Measurements from ENCODE around the gene CUL1.

The CUL1 gene

GRCh38 chr7:148719753-148720152 is 21.1 kb downstream of the CUL1 start:
- no peak for DNase-seq

- DNase-seq, result no peak
Observed at GRCh38 chr7:148720472-148720871, 21.8 kb downstream of the CUL1 start.

GRCh38 chr7:148721390-148721789 is 22.7 kb downstream of the CUL1 start:
- no peak for DNase-seq

GRCh38 chr7:148722340-148723165 is 23.9 kb downstream of the CUL1 start:
- DNase-seq, result no peak

- DNase-seq, result no peak
Observed at GRCh38 chr7:148723166-148723559, 24.5 kb downstream of the CUL1 start.

- DNase-seq, result no peak
Observed at GRCh38 chr7:148723846-148724245, 25.1 kb downstream of the CUL1 start.

GRCh38 chr7:148726385-148726784 is 27.7 kb downstream of the CUL1 start:
- DNase-seq, result no peak

- peak in 1 of 2 experiments; percentile 37 for DNase-seq
Observed at GRCh38 chr7:148727501-148728278, 29.0 kb downstream of the CUL1 start.

GRCh38 chr7:148729984-148730733 is 31.5 kb downstream of the CUL1 start:
- DNase-seq, result no peak

GRCh38 chr7:148732862-148733261 is 34.2 kb downstream of the CUL1 start:
- no peak for DNase-seq

- no peak for DNase-seq
Observed at GRCh38 chr7:148733496-148733895, 34.8 kb downstream of the CUL1 start.

- no peak for DNase-seq
Observed at GRCh38 chr7:148735141-148735540, 36.4 kb downstream of the CUL1 start.

- no peak for DNase-seq
Observed at GRCh38 chr7:148735967-148736366, 37.3 kb downstream of the CUL1 start.

- no peak for DNase-seq
Observed at GRCh38 chr7:148738737-148739535, 40.2 kb downstream of the CUL1 start.

- DNase-seq, result no peak
Observed at GRCh38 chr7:148746135-148746534, 47.4 kb downstream of the CUL1 start.

GRCh38 chr7:148747274-148747673 is 48.6 kb downstream of the CUL1 start:
- DNase-seq, result no peak

GRCh38 chr7:148750442-148751355 is 52.0 kb downstream of the CUL1 start:
- DNase-seq, result no peak

- DNase-seq, result no peak
Observed at GRCh38 chr7:148753224-148753623, 54.5 kb downstream of the CUL1 start.

- no peak for DNase-seq
Observed at GRCh38 chr7:148754912-148755311, 56.2 kb downstream of the CUL1 start.

- no peak for DNase-seq
Observed at GRCh38 chr7:148761499-148762278, 63.0 kb downstream of the CUL1 start.

- no peak for DNase-seq
Observed at GRCh38 chr7:148763622-148764021, 64.9 kb downstream of the CUL1 start.

Measured in activated CD4-positive, alpha-beta T cell treated with anti-CD3 and anti-CD28 coated beads, Interleukin-2, amount 50 U/mL, for 48 hours (primary cell).